Measurements from ENCODE around the gene SPANXD. TPM values are rescaled to one million over a fixed set of nuclear protein-coding genes. Genes with fewer than 3 reads are reported as not detected.
"Not testable (repeated sequence)": the region's sequence is repeated elsewhere in the genome, so short reads cannot be mapped to it uniquely, and the experiment has no call there.

SPANXD gene, protein sequence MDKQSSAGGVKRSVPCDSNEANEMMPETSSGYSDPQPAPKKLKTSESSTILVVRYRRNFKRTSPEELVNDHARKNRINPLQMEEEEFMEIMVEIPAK
- not detected in 2 replicates for total RNA-seq

- H3K36me3 Mint-ChIP-seq (ENCODE audit: low read depth); H3K4me3 Mint-ChIP-seq; POLR2A ChIA-PET; intact Hi-C loops (cut with micrococcal nuclease); ATAC-seq (ENCODE audit: low read depth); H3K4me1 Mint-ChIP-seq; H3K27me3 Mint-ChIP-seq; H3K9me3 Mint-ChIP-seq; DNase-seq; H3K27ac Mint-ChIP-seq; CTCF ChIA-PET: not testable (repeated sequence)
Measured at GRCh38 chrX:141698639-141699038, at the start of gene SPANXD. Gene SPANXD (minus strand): TSS chrX:141698739. CDS start chrX:141698405, 334 bp downstream.

- H3K36me3 Mint-ChIP-seq (ENCODE audit: low read depth): no peaks in the 10 kb centered on the region
- no peak overlapping the region for H3K27ac Mint-ChIP-seq
- H3K9me3 Mint-ChIP-seq: peaks cover 3% of the 10 kb centered on the region
- no peaks in the 10 kb centered on the region for H3K27me3 Mint-ChIP-seq
- no peak for ATAC-seq (ENCODE audit: low read depth)
- TF ChIP-seq, protein P1, sequence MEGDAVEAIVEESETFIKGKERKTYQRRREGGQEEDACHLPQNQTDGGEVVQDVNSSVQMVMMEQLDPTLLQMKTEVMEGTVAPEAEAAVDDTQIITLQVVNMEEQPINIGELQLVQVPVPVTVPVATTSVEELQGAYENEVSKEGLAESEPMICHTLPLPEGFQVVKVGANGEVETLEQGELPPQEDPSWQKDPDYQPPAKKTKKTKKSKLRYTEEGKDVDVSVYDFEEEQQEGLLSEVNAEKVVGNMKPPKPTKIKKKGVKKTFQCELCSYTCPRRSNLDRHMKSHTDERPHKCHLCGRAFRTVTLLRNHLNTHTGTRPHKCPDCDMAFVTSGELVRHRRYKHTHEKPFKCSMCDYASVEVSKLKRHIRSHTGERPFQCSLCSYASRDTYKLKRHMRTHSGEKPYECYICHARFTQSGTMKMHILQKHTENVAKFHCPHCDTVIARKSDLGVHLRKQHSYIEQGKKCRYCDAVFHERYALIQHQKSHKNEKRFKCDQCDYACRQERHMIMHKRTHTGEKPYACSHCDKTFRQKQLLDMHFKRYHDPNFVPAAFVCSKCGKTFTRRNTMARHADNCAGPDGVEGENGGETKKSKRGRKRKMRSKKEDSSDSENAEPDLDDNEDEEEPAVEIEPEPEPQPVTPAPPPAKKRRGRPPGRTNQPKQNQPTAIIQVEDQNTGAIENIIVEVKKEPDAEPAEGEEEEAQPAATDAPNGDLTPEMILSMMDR (IDR thresholded peaks at IDR 0.05): no peak
- H3K4me3 Mint-ChIP-seq: no peak overlapping the region
- CTCF ChIA-PET: no interaction called here
- H3K4me1 Mint-ChIP-seq: no peaks in the 10 kb centered on the region
- intact Hi-C loops (cut with micrococcal nuclease): no loop called here
- POLR2A ChIA-PET: no interaction called here
- no peak for DNase-seq
Measured at GRCh38 chrX:141742666-141743065, 44.1 kb upstream of the SPANXD start.

DNA sequence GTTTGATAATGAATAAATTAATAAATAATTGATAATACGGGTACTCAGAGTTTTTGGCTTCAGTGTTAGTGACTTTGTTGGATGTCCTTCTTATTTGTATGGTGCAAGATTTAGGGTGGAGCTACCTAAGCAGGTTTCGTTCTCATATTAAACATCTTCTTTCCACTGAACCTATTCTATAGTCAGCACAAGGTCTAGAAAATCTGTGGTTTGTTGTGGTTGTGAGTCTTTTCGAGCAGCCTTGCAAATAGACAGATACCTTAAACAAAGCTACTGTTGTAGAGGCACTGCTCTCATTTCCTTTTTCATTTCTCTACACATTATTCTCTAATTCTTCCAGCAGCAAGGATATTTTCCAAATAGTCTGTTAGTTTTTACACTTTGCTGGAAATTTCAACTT is 38.1 kb upstream of the SPANXD start:
- POLR2A ChIA-PET: no interaction called here
- no peaks in the 10 kb centered on the region for H3K36me3 Mint-ChIP-seq (ENCODE audit: low read depth)
- no peak overlapping the region for H3K27ac Mint-ChIP-seq
- DNase-seq: no peak
- intact Hi-C loops (cut with micrococcal nuclease): no loop called here
- CTCF ChIA-PET: no interaction called here
- no peaks in the 10 kb centered on the region for H3K4me1 Mint-ChIP-seq
- H3K27me3 Mint-ChIP-seq: no peaks in the 10 kb centered on the region
- TF ChIP-seq, protein P1 (IDR thresholded peaks at IDR 0.05): no peak
- H3K4me3 Mint-ChIP-seq: no peak overlapping the region
- peaks cover 2% of the 10 kb centered on the region for H3K9me3 Mint-ChIP-seq
- ATAC-seq (ENCODE audit: low read depth): no peak

DNA sequence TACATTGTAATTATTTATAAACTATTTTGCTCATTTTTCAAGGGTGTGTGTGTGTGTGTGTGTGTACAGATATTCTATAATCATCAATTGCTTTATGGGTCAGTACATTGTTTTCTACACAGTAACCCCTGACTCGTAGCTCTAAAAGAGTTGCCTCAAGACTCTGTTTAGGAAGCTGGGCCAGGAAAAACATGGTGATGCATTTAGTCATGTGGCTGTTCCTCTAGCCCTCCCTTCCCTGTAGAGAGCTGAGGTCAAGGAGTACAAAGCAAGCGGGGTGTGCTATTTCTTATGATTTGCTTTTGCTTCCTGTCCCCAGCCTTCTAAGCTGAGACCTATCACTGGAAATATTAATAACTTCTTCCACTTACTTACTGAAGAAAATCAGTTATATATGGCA is 34.8 kb upstream of the SPANXD start:
- Mint-ChIP-seq H3K4me1 (no peaks in the 10 kb centered on the region), H3K27me3 (no peaks in the 10 kb centered on the region), H3K9me3 (peaks cover 2% of the 10 kb centered on the region), H3K27ac (no peak overlapping the region), H3K4me3 (no peak overlapping the region), H3K36me3 (ENCODE audit: low read depth) (no peaks in the 10 kb centered on the region)
- TF ChIP-seq, protein P1 (IDR thresholded peaks at IDR 0.05): no peak
- ATAC-seq (ENCODE audit: low read depth): no peak
- CTCF ChIA-PET: no interaction called here
- no peak for DNase-seq
- intact Hi-C loops (cut with micrococcal nuclease): no loop called here
- POLR2A ChIA-PET: no interaction called here

DNA sequence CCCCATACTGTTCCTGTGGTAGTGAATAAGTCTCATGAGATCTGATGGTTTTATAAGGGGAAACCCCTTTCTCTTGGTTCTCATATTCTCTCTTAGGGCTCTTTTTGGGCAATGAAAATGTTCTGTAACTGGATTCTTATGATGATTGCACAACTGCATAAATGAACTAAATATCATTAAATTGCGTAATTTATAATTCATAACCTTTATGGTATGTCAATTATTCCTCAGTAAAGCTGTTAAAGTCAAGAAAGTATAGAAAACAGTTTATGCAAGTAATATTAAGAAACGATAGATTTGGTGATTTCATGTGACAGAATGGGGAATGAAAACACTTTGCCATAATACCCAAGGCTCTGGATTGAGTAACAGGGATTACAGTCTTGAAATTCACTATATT is 33.5 kb upstream of the SPANXD start:
- CTCF ChIA-PET: no interaction called here
- intact Hi-C loops (cut with micrococcal nuclease): no loop called here
- DNase-seq: no peak
- Mint-ChIP-seq H3K27ac (no peak overlapping the region), H3K9me3 (peaks cover 2% of the 10 kb centered on the region), H3K36me3 (ENCODE audit: low read depth) (no peaks in the 10 kb centered on the region), H3K27me3 (no peaks in the 10 kb centered on the region), H3K4me3 (no peak overlapping the region), H3K4me1 (no peaks in the 10 kb centered on the region)
- POLR2A ChIA-PET: no interaction called here
- ATAC-seq (ENCODE audit: low read depth): no peak
- TF ChIP-seq, protein P1 (IDR thresholded peaks at IDR 0.05): no peak

GRCh38 chrX:141724186-141724585 is 25.6 kb upstream of the SPANXD start:
- ChIA-PET POLR2A (no interaction called here), CTCF (no interaction called here)
- peaks cover 4% of the 10 kb centered on the region for H3K9me3 Mint-ChIP-seq
- TF ChIP-seq, protein P1 (IDR thresholded peaks at IDR 0.05): no peak
- H3K4me3 Mint-ChIP-seq: no peak overlapping the region
- no peak overlapping the region for H3K27ac Mint-ChIP-seq
- DNase-seq (no peak), ATAC-seq (ENCODE audit: low read depth) (no peak)
- no peaks in the 10 kb centered on the region for H3K36me3 Mint-ChIP-seq (ENCODE audit: low read depth)
- intact Hi-C loops (cut with micrococcal nuclease): no loop called here
- no peaks in the 10 kb centered on the region for H3K4me1 Mint-ChIP-seq
- no peaks in the 10 kb centered on the region for H3K27me3 Mint-ChIP-seq

All from activated B cell treated with CpG ODN at 0.5 μM for 24 hours (primary cell).